Stomach (tissue), 9 donors: Measurements from ENCODE around the gene GPR65. TPM values are rescaled to one million over a fixed set of nuclear protein-coding genes. Genes with fewer than 3 reads are reported as not detected.

Experiments used
- DNase-seq, 2 donors: peaks; one replicate each; pipeline versions ENCODE4 v3.0.0 to v3.0.0-alpha.2; 2013 to 2019
- H3K27ac ChIP-seq, 5 donors: fragments of 200-600 bp in 4 of 5; sonication (generic) in 4 of 5; one replicate each; pipeline ENCODE4 v1.5.1; 2013 to 2019; ENCODE audit warnings: mild to moderate bottlenecking in 1 of 5, moderate library complexity in 1 of 5
- H3K27me3 ChIP-seq, 3 donors: fragments of 200-600 bp; sonication (generic); one replicate each; pipeline ENCODE4 v1.5.1; 2017 to 2019; ENCODE audit warnings: mixed run types in 1 of 3
- H3K36me3 ChIP-seq, 4 donors: fragments of 200-600 bp; sonication (generic); 1 replicate in 3 of 4; 2 replicates in 1 of 4; pipeline ENCODE4 v1.5.1; 2016 to 2019
- H3K4me1 ChIP-seq, 4 donors: fragments of 200-600 bp; sonication (generic); one replicate each; pipeline ENCODE4 v1.5.1; 2016 to 2019
- H3K4me3 ChIP-seq, 4 donors: fragments of 200-600 bp; sonication (generic) in 3 of 4; one replicate each; pipeline ENCODE4 v1.5.1; 2016 to 2019; ENCODE audit warnings: mild to moderate bottlenecking in 1 of 4
- H3K9me3 ChIP-seq, 4 donors: fragments of 200-600 bp; sonication (generic); one replicate each; pipeline ENCODE4 v1.5.1; 2016 to 2019
- CTCF ChIP-seq, 7 experiments: fragments of 450-650 bp in 4 of 7; fragments of 200-600 bp in 3 of 7; sonication (generic) in 3 of 7; IDR thresholded peaks; one replicate each; pipeline ENCODE4 v1.5.1; 2016 to 2019; ENCODE audit warnings: antibody characterized with exemption in 7 of 7, control low read depth in 2 of 7, mild to moderate bottlenecking in 1 of 7
- EP300 ChIP-seq: sonication (generic); formaldehyde crosslinking; IDR thresholded peaks from one replicate; pipeline ENCODE4 v1.6.1; 2017; ENCODE audit warnings: antibody characterized with exemption
- POLR2A ChIP-seq, 4 donors: fragments of 450-650 bp; IDR thresholded peaks; one replicate each; pipeline ENCODE4 v1.6.1; 2016; ENCODE audit warnings: antibody characterized with exemption in 4 of 4, control low read depth in 2 of 4, mild to moderate bottlenecking in 1 of 4, moderate library complexity in 1 of 4
- POLR2AphosphoS5 ChIP-seq, 3 donors: sonication (generic); formaldehyde crosslinking; IDR thresholded peaks; one replicate each; pipeline ENCODE4 v1.6.1; 2016; ENCODE audit warnings: antibody characterized with exemption in 3 of 3
- WGBS, 5 donors: extraction: QIAGEN DNeasy Blood & Tissue Kit in 3 of 5; methylation state at CpG; one replicate each; pipeline versions ENCODE4 v1.1.5 to v1.1.7; 2013 to 2018; 5-methylcytosine and 5-hydroxymethylcytosine counted together
- intact Hi-C: fragments of 100-400 bp; cut with DNase I; formaldehyde crosslinking; loops from one replicate; pipeline ENCODE4 v1.15.1; 2023; ENCODE audit warnings: low total_unique reads
- polyA plus RNA-seq, 3 donors: library from polyadenylated mRNA; stranded (reverse); fragments of 200-250 nt; gene quantifications; one replicate each; pipeline ENCODE4 v1.2.3, GENCODE V29; 2013
- total RNA-seq, 5 donors: library from RNA; depleted of rRNA; stranded (reverse); fragments of >200 nt; gene quantifications; one replicate each; pipeline versions ENCODE4 v1.1.0 to v1.2.3, GENCODE V29; 2014 to 2016
- donor health status: healthy with polysubstance abuse.
- donor health status: Bipolar disorder and iron deficiency.
- donor health status: healthy.

The GPR65 gene
- total and polyA plus RNA-seq, 8 donors = 0.48 to 2.6 (median 1.1) TPM; not detected in 2

GRCh38 chr14:87996291-87996592, 8.7 kb upstream of the GPR65 start:
- Histone ChIP-seq H3K27ac (peak overlapping the region in 3 of 5 donors; percentile 71 to 97 (median 95)), H3K4me3 (no peak overlapping the region), H3K27me3 (no peaks in the 10 kb centered on the region), H3K4me1 (peaks cover 0 to 31% (median 22%) of the 10 kb centered on the region in 4 donors), H3K36me3 (no peaks in the 10 kb centered on the region), H3K9me3 (no peaks in the 10 kb centered on the region)
- intact Hi-C loops = no loop called here
- no peak for DNase-seq
- TF ChIP-seq POLR2AphosphoS5 (IDR thresholded peaks at IDR 0.05) (no peak), POLR2A (IDR thresholded peaks at IDR 0.05) (no peak), CTCF (IDR thresholded peaks at IDR 0.05) (no peak), EP300 (no peak)
- 16 to 40% (median 21%) methylated on average over 1 of the region's 1 CpG for WGBS, 5 donors

- intact Hi-C loops = no loop called here
- no peak for TF ChIP-seq POLR2AphosphoS5 (IDR thresholded peaks at IDR 0.05)
- TF ChIP-seq EP300 = no peak
- no peak for TF ChIP-seq POLR2A (IDR thresholded peaks at IDR 0.05)
- no peak for TF ChIP-seq CTCF (IDR thresholded peaks at IDR 0.05)
- H3K27me3 ChIP-seq = no peaks in the 10 kb centered on the region
- no peak overlapping the region for H3K4me3 ChIP-seq
- DNase-seq = no peak
- no peaks in the 10 kb centered on the region for H3K9me3 ChIP-seq
- no peaks in the 10 kb centered on the region for H3K36me3 ChIP-seq
- no peak overlapping the region for H3K27ac ChIP-seq
- peaks cover 0 to 19% (median 10%) of the 10 kb centered on the region in 4 donors for H3K4me1 ChIP-seq
These were observed 6.5 kb upstream of the GPR65 start for GRCh38 chr14:87998482-87998881.

GRCh38 chr14:87999277-87999676, 5.7 kb upstream of the GPR65 start:
- WGBS, 5 donors = 88 to 94% (median 92%) methylated on average over 2 of the region's 2 CpGs
- Histone ChIP-seq H3K27me3 (no peaks in the 10 kb centered on the region), H3K4me3 (no peak overlapping the region), H3K36me3 (no peaks in the 10 kb centered on the region), H3K4me1 (peaks cover 0 to 14% (median 5%) of the 10 kb centered on the region in 4 donors), H3K27ac (no peak overlapping the region), H3K9me3 (no peaks in the 10 kb centered on the region)
- intact Hi-C loops = no loop called here
- DNase-seq = no peak
- no peak for TF ChIP-seq POLR2AphosphoS5 (IDR thresholded peaks at IDR 0.05)

GRCh38 chr14:88002421-88003075, 2.4 kb upstream of the GPR65 start:
- Histone ChIP-seq H3K4me3 (no peak overlapping the region), H3K9me3 (no peaks in the 10 kb centered on the region), H3K27me3 (no peaks in the 10 kb centered on the region), H3K27ac (peak overlapping the region in 3 of 5 donors; percentile 8 to 59 (median 40)), H3K4me1 (no peaks in the 10 kb centered on the region), H3K36me3 (no peaks in the 10 kb centered on the region)
- intact Hi-C loops = no loop called here
- peak in 1 of 2 donors; percentile 41 for DNase-seq
- 79 to 90% (median 84%) methylated on average over 4 of the region's 4 CpGs for WGBS, 5 donors
- TF ChIP-seq POLR2AphosphoS5 (IDR thresholded peaks at IDR 0.05) (no peak), EP300 (no peak), CTCF (IDR thresholded peaks at IDR 0.05) (no peak), POLR2A (IDR thresholded peaks at IDR 0.05) (no peak)

- TF ChIP-seq EP300 (no peak), POLR2A (IDR thresholded peaks at IDR 0.05) (no peak), POLR2AphosphoS5 (IDR thresholded peaks at IDR 0.05) (no peak), CTCF (IDR thresholded peaks at IDR 0.05) (no peak)
- H3K9me3 ChIP-seq = no peaks in the 10 kb centered on the region
- WGBS, 5 donors = 84 to 89% (median 85%) methylated on average over 4 of the region's 4 CpGs
- no peaks in the 10 kb centered on the region for H3K36me3 ChIP-seq
- no peaks in the 10 kb centered on the region for H3K27me3 ChIP-seq
- DNase-seq = no peak
- H3K4me3 ChIP-seq = no peak overlapping the region
- H3K4me1 ChIP-seq = no peaks in the 10 kb centered on the region
- H3K27ac ChIP-seq = peak overlapping the region in 1 of 5 donors; percentile 40
- intact Hi-C loops = no loop called here
These were observed 1.5 kb upstream of the GPR65 start for GRCh38 chr14:88003425-88003824.
